Muscle of back (tissue), 13 donors: ENCODE measurements around the gene FOXD2. TPM values are rescaled to one million over a fixed set of nuclear protein-coding genes. Genes with fewer than 3 reads are reported as not detected.

Experiments
- DNase-seq, 3 donors: peaks; one replicate each; pipeline versions ENCODE4 v3.0.0 to v3.0.0-alpha.2; 2013
- long read RNA-seq, 9 donors: transcript quantifications; one replicate each; lab custom pipeline, GENCODE V29; 2026
- polyA plus RNA-seq, 10 donors: library from polyadenylated mRNA; unstranded; fragments of 120-200 nt; gene quantifications; one replicate each; pipeline ENCODE4 v1.2.1, GENCODE V29; 2013; ENCODE audit not compliant: insufficient read length in 10 of 10

Gene FOXD2
- polyA plus RNA-seq: under 1 TPM; 0.12 to 0.33 (median 0.26) TPM
- long read RNA-seq, donor 1, full-length matches to known transcripts: 1 of 1 reads
- long read RNA-seq, donor 1, partial matches to known transcripts: 0 of 1 reads
- long read RNA-seq, donor 1, other reads (novel, unspliced or antisense): 0 of 1 reads
- long read RNA-seq, donor 2, full-length matches to known transcripts: 1 of 1 reads
- long read RNA-seq, donor 2, partial matches to known transcripts: 0 of 1 reads
- long read RNA-seq, donor 2, other reads (novel, unspliced or antisense): 0 of 1 reads
- long read RNA-seq, donor 3, full-length matches to known transcripts: 1 of 1 reads
- long read RNA-seq, donor 3, partial matches to known transcripts: 0 of 1 reads
- long read RNA-seq, donor 3, other reads (novel, unspliced or antisense): 0 of 1 reads
- long read RNA-seq, donor 4, full-length matches to known transcripts: 1 of 1 reads
- long read RNA-seq, donor 4, partial matches to known transcripts: 0 of 1 reads
- long read RNA-seq, donor 4, other reads (novel, unspliced or antisense): 0 of 1 reads
- long read RNA-seq, donor 5: 0 reads
- long read RNA-seq, donor 6: 0 reads
- long read RNA-seq, donor 7: 0 reads
- long read RNA-seq, donor 8, full-length matches to known transcripts: 2 of 2 reads
- long read RNA-seq, donor 8, partial matches to known transcripts: 0 of 2 reads
- long read RNA-seq, donor 8, other reads (novel, unspliced or antisense): 0 of 2 reads
- long read RNA-seq, donor 9: 0 reads

DNA sequence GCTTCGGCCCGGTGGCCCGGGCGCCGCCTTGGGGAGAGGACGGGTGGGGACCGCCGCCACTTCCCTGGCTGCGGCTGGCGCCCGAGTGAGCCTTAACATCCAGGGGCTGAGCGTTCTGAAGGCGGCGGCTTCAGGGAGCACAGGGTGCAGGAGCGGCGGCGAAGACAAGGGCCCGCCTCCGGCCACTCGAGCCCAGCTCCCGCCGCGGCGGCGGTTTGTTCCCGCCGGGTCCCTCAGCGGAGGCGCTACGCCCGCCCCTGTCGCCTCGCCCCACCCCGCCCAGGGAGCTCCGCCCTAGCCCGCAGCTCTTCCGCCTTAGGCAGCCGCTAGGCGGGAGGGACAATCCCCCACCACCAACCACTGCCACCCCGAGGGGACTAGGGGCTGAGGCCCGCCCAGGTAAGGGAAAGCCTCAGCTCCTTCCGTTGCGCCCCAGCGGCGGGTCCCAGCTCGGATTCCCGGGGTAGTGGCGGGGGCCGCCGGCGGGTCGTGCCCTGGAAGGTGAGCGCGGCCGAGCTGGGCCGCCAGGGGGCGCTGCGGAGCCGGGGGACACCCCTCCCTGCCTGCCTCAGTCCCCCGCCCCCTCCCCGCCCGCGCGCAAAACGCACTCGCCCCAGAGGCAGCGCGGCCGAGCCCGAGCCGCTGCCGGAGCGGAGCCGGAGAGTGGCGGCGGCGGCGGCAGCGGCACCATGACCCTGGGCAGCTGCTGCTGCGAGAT is at the start of gene FOXD2:
TSS of gene FOXD2 (plus strand) at position 598 of the 718 bp plus-strand sequence. CDS start at position 690, 92 bp downstream.
- peak; percentile 71 to 95 (median 86) for DNase-seq

DNA sequence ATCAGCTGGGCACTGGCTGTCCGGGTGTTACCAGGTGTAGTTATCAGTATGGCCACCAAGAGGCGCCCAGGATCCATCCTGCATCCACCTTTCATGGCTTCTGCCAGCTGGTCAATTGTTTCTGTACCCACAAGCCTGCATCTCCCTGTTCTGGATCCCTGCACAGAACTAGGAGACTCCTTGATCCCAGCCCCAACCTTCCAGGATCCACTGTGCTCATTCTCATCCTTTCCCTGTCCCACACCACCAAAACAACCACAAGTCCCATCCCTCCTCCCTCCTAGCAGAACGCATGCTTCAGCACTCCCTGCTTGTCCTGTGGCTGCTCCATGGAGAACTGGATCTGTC is 49.0 kb upstream of the FOXD2 start:
- DNase-seq: peak; percentile 27 to 81 (median 53)

DNA sequence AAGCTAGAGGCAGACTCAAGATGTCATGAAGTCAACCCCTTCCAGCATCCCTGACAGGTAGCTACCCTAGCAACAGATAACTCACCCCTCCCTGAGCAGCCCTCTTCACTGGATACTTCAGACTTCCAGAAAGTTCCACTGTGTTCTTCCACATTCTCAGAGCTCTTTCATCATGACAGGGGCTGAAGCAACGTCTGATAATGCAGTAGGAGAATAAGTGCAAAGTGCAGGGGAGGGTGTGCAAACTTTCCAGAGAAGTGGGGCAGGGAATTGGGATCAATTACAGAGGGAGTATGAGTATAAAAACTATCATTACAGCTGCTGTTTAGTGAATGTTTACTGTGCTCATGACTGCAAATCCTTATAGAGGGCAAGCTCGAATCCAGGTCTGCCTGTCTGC is 48.1 kb upstream of the FOXD2 start:
- no peak for DNase-seq

DNA sequence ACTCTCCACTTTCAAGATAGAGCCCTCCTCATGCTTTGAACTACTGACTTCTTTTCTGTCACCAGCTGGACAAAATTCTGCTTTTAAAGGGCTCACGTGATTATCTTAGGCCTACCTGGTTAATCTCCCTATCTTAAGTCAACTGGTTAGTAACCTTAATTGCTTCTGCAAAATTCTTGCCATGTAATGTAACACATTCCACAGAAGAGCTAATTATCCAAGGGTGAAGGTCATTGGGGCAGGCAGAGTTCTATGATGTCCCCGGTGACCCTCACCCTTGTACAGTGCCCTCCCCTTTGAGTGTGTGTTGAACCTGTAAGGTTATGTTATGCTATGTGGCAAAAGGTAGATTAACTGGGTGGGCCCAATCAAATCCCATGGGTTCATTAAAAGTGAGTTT is 47.0 kb upstream of the FOXD2 start:
- DNase-seq: no peak

DNA sequence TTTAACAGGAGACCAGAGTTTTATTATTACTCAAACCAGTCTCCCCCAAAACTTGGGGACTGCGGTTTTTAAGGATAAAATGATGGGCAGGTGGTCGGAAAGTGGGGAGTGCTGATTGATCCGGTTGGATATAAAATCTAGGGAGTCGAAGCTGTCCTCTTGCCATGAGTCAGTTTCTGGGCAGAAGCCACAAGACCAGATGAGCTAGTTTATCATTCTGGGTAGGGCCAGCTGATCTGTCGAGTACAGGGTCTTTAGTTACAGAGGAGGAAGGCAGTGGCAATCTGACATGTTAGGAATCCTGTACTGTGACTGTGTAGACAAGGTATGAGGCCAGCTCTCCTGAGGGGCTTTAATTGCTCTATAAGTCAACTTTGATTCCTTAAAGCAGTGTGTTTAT is 44.7 kb upstream of the FOXD2 start:
- DNase-seq: no peak

DNA sequence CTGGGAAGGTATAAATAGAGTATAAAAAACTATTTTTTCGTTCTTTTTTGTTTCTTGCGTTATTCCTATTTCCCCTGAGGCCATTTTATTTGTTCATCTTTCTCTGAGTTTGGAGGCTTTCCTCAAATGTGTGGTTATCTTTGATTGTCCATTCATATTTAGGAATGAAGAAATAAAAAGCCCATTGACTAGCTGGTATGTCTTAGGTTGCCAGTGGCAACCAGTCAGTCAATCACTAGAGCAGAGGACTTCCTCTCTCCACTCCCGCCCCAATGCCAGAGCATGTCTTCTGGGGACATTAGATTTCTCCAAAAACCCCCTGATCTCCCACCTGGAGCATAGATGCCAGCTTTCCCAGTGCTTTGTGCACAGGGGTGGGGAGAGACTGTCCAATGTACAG is 42.4 kb upstream of the FOXD2 start:
- DNase-seq: no peak

DNA sequence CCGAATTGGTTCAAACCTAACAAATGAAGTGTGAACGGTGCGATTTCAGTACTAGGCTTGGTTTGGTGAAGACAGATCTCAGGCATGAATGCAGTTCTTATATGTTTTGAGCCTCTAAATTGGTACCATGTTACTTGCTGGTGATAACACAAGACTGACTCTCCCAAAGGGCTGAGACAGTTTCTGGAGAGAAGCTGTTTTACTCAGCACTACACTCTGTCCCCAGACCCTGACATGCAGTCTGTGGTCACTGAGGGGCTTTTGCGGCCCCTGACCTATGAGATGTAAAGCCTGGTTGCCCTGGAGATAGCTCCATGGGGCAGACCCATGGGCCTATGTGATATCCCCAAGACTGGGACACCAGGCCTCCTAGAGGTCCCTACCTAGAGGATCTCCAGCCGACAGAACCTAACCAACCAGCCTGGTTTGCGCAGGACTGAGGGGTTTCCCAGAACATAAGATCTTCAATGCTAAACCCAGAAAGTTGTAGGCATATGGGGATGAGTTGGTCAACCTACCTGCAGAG is 41.1 kb upstream of the FOXD2 start:
- DNase-seq: no peak

DNA sequence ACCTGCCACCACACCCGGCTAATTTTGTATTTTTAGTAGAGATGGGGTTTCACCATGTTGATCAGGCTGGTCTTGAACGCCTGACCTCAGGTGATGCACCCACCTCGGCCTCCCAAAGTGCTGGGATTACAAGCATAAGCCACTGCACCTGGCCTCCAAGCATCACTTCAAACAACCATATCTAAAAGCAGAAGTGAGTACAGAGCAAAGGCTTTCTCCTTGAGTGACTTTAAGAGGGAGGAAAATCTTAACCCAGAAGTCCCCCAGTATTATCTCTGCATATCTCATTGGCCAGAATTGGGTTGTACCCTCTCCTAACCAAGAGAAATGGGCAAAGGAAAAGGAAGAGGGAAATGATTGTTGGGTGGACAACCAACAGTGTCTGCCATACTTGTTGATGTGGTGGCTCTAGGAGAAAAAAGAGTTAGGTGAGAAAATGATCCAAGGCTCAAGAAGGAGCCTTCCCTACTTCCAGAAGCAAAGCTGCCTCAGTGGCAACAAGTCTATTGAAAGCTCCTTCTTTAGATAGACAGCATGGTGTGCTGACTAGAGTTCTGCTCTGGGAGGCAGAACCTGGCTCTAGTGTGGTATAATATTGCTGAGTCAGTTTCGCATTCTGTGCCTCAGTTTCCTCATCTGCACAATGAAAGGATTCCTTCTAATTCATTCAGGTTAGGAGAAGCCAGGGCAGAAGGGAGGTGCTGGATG is 38.6 kb upstream of the FOXD2 start:
- DNase-seq: no peak

DNA sequence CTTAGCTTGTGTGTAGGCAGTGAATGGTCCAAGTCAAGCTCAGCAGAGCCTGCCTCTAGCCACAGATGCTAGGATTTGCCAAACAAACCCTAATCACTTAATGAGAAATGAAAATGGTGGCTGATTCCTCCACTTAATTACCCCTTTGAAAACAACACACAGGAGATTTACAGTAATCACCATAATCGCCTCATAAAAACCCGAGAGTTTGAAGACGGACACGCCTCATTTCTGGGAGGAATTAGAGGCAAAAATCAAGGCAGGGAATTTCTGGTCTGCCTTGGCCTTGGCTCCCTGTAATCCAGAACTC is 38.0 kb upstream of the FOXD2 start:
- no peak for DNase-seq

DNA sequence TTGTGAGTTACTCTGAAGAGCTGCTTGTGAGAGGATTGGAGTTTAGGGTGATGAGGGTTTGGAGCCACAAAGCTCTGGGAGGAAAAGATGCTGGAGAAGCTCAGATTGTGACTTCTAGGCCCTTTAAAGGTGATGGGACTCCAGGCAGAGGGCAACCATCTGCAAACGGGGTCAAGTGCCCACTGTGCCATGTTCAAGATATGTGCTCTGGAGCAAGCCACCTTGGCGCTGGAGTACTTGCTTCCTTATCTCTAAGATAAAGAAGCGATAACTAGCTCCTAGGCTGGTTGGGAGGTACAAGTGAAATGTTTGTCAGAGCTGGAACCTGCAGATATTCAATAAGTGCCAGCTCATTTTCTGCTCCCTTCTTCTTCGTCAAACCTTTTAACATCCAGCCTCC is 36.1 kb upstream of the FOXD2 start:
- no peak for DNase-seq

DNA sequence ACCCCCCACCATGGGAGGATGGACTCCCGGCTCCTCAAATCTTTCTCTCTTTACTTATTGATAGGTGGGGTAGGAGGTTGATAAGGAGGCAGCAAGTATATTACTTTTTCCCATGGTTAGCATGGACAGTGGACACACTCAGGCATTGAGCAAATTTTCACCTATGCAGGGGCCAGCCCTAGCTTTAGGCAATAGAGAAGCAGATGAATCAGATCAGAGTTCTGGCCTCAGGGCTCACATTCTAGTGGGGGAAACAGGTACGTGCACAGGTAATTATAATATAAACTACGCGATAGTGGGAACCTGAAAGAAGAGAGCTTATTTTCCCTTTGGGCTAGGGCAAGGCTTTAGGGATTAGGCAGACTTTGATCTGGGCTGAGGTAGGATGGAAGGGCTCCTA is 35.3 kb upstream of the FOXD2 start:
- no peak for DNase-seq

DNA sequence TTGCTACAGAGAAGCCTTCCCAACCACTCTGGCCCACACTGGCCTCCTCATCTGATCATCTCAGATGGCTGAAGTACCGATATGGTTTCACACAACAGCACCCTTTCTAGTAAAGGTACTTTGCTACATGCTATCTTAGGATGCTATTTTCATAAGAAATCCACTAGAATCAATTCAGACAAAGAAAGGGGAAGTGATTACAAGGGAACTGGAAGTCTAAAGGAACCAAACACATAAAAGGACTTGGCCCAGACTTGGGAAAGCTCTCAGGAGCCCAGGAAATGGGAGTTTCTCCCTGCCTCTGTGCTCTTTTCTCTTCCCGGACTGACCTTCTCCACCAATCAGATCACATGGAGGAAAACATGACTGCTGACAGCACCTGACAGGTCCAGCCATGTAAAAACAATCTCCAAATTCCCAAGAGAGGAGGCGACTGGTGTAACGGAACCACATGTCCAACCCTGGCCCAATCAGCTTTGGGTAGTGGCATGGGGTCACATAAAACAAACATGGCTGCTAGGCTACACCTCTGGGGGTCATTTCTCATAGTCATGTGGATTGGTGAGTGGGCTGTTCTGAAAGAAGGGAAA is 34.4 kb upstream of the FOXD2 start:
- DNase-seq: no peak

DNA sequence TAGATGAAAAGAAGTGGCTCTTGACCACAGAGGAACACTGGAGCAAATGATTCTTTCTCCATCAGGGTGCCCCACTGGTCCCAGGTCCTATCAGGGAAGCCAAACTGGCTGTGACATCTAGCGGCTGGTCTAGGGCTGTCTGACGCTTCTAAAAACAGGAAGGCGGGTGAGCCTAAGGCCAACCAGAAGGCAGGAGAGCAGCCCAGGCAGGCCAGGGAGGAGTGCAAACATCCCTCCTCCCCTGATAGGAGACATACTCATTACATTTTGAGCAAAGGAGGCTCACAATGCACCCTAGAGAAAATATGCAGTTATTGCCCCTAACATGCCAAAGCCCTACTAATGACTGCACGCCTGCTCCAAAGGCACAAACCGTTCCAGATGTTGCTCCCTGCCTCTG is 32.1 kb upstream of the FOXD2 start:
- DNase-seq: peak in 1 of 3 donors; percentile 26

DNA sequence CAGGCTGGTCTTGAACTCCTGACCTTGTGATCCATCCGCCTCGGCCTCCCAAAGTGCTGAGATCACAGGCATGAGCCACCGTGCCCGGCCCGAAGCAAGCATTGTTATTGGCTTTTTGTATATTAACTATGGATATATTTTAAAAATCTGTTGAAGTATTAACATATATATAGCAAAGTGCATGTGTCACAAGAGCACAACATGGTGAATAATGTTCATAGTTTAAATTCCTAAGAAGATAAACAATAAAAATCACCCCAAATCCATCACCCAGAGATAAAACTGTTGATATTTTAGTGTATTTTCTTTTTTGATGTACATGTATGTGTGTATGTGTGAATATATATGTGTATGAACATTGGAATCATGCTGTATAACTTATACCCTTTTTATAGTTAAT is 30.9 kb upstream of the FOXD2 start:
- DNase-seq: no peak

DNA sequence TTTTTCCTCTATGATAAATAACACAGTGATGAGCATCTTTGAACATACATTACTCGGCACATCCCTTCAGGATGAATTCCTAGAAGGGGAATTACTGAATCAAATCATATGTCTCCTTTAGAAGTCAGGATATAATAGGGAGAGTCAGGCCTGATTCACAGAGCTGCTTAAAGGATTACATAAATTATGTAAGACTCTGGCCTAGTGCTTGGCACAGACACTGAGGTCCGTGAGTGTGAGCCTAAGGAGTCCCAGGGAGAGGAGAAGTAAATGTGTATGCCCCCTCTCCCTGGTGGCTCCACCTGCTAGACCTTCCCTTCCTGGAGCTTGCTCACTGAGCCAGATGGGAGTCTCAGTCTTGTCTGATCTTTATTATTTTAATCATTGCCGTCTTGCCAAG is 30.4 kb upstream of the FOXD2 start:
- no peak for DNase-seq

DNA sequence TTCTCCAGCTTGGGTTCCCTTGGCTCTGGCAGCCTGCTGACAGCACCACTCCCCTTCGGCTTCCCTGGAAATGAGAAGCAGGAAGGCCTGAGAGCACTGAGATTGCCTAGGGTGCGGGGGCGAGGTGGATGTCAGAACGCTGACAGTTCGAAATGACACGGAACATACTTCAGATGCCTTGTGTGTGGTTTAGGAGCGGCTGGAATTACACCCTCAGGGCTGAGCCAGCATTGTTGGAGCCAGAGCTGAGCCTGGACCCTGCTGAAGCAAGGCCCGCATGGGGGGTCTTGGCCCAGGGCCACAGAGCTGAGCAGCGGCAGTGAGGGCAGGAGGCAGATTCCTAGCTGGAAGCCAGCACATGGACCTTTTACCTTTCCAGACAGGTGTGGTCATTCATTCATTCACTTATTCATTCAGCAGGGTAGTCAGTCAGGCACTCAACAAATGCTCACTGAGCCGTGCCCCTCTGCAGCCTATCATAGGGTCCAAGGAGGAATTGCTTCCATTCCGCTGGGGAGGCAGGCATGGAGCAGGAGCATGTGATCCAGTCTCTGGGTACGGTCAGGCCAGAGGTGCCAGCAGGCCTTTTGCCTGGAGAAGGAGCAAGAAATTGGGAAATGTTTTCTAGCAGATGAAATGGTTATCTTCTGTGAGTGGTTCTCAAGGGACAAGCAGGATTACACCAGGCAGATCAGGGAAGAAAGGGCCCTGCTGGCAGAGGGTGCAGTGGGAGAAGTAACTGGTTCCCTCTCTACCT is 28.4 kb upstream of the FOXD2 start:
- DNase-seq: peak in 1 of 3 donors; percentile 70

DNA sequence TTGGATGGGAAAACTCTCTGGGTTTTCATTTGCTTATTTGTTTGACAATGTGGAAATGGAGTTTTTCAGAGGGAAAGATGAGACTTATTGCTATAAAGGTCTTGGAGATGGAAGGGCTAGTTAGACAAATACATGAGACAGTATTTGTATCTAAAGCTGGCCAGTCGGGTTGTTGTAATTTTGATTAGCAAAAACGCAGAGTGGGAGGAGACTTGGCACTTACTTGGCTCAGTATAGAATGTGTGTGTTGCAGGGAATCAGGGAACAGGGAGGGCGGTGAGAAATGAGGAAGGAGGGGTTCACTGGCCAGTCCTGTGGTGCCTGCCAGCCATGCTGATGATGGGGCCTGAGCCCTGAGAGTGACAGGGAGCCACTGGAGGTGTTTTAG is 27.8 kb upstream of the FOXD2 start:
- DNase-seq: no peak

DNA sequence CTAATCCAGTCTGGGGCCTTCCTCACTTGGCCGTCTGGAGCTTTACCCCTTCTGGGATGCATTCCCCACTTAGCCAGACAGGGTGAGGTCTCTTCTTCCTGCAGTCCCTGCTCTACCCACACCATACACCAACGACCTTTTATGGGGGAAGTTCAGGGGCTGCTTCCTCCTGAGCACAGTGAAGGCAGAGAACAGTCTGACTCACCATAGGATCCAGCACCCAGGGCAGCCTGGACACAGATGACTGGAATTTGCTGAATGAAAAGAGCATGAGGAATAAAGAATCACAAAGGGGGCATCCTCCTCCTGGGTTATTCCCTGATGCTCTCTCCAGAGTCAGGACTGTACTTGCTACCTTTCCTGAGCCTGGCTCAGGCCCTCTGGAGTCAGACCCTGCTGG is 26.4 kb upstream of the FOXD2 start:
- DNase-seq: no peak

DNA sequence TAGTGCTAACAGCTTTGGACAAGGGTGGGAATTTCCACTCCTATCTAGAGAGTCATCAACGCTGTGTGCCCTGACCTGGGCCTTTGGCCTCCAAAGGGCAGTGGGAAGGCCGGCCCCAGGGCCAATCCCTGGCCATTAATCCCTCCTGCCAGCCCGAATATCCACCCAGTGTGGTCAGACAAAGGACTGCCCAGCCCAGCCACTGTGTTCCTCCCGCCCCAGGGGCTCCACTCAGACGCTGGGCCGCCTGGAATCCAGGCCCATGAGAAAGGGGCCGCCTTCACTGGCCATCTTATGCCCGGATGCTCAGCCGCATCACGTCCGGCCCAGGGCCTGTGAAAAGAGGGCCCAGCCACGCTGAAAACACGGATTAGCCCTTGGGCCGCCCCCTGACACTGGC is 25.4 kb upstream of the FOXD2 start:
- DNase-seq: no peak

DNA sequence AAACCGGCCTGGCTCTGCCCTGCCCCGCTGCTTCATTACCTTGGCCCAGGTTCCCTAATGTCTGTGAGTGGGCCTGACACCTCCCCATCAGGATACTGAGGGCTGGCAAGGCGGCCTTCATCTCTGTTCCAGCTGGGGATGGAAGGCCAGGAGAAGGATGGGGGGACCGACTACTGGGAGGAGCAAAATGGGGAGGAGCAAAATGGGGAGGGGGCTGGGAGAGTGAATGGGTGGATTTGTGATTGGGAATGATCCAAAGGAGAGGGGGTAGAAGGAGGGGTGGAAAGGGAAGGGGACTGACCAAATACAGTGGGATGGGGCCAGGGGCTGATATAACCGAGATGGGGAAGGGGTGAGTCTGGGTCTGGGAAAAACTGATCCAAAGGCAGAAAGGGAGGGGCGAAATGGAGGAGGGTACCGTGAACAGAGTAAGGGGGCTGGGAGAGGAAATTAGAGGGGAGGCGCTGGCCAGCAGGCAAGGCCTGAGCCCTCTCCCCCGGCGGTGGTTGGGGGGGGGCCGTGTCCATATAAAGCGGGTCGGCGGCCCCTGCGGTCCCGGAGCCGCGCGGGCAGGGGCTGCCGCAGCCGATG is 22.0 kb upstream of the FOXD2 start, which contains the start of gene FOXE3:
TSS of gene FOXE3 (plus strand) at position 558 of the 591 bp plus-strand sequence. CDS start at position 589, 31 bp downstream.
- no peak for DNase-seq
